Heart right ventricle (tissue), 16 donors: ENCODE results near the gene RFXAP. TPM values are rescaled to one million over a fixed set of nuclear protein-coding genes. Genes with fewer than 3 reads are reported as not detected.

Experiments
- ATAC-seq, 8 donors: fragments of 200-7000 bp; cut with Tn5 transposase; one replicate each; pipeline ENCODE4 v1.9.1; 2020; ENCODE audit warnings: mild to moderate bottlenecking in 8 of 8, moderate library complexity in 8 of 8, moderate number of reproducible peaks in 1 of 8
- DNase-seq, 2 donors: peaks; one replicate each; pipeline ENCODE4 v3.0.0-alpha.2; 2020
- H3K27ac ChIP-seq, 10 donors: fragments of 200-600 bp; sonication (generic) in 2 of 10; one replicate each; pipeline versions ENCODE4 v1.5.0 to v1.8.0; 2020 to 2022; ENCODE audit warnings: mild to moderate bottlenecking in 3 of 10
- H3K27me3 ChIP-seq, 7 donors: fragments of 200-600 bp; one replicate each; pipeline ENCODE4 v1.8.0; 2021 to 2022; ENCODE audit warnings: mild to moderate bottlenecking in 2 of 7
- H3K36me3 ChIP-seq, 9 donors: fragments of 200-600 bp; sonication (generic) in 1 of 9; one replicate each; pipeline versions ENCODE4 v1.5.0 to v1.8.0; 2020 to 2022; ENCODE audit warnings: mild to moderate bottlenecking in 2 of 9
- H3K4me1 ChIP-seq, 9 donors: fragments of 200-600 bp; sonication (generic) in 1 of 9; one replicate each; pipeline versions ENCODE4 v1.5.0 to v1.8.0; 2020 to 2022; ENCODE audit warnings: mild to moderate bottlenecking in 4 of 9
- H3K4me3 ChIP-seq, 10 donors: fragments of 200-600 bp; sonication (generic) in 2 of 10; one replicate each; pipeline versions ENCODE4 v1.5.0 to v1.8.0; 2020 to 2022; ENCODE audit warnings: mild to moderate bottlenecking in 7 of 10, moderate library complexity in 2 of 10
- H3K9me3 ChIP-seq, 11 donors: fragments of 200-600 bp in 10 of 11; sonication (generic) in 2 of 11; one replicate each; pipeline versions ENCODE4 v1.5.0 to v1.8.0; 2013 to 2022; ENCODE audit warnings: mild to moderate bottlenecking in 2 of 11, control low read depth in 1 of 11, moderate library complexity in 1 of 11
- WGBS, 2 donors: extraction: QIAGEN DNeasy Blood & Tissue Kit; methylation state at CpG; one replicate each; pipeline ENCODE4 v1.1.7; 2013; ENCODE audit warnings: inconsistent platforms in 1 of 2; 5-methylcytosine and 5-hydroxymethylcytosine counted together
- intact Hi-C, 10 donors: fragments of 100-400 bp; cut with DNase I; formaldehyde crosslinking; loops; one replicate each; pipeline versions ENCODE4 v1.11.1 to v1.14.2; 2022
- polyA plus RNA-seq, 2 donors: library from polyadenylated mRNA; stranded (reverse); fragments of 200-250 nt; gene quantifications; one replicate each; pipeline ENCODE4 v1.2.3, GENCODE V29; 2013
- total RNA-seq, 10 donors: library from RNA; stranded (reverse); fragmentation: NEBNext Ultra II Directional in 3 of 10; extraction: Animal tissue kit (Norgen Biotek cat#: 25700) in 3 of 10; gene quantifications; one replicate each; pipeline versions ENCODE4 v1.2.1 to v1.2.4, GENCODE V29; 2021 to 2023
- TF ChIP-seq, protein P1 (sequence below), 9 donors: fragments of 200-600 bp; sonication (generic) in 2 of 9; IDR thresholded peaks; one replicate each; pipeline versions ENCODE4 v1.5.0 to v1.8.0; 2021 to 2022; ENCODE audit warnings: antibody characterized with exemption in 9 of 9, mild to moderate bottlenecking in 5 of 9, moderate library complexity in 1 of 9
- donor health status: Arrhythmogenic right ventricular cardiomyopathy.
- donor health status: ischemic (EF 13 %, LVEDD 7.1; RV severe dilation, severe dysfunction).
- donor health status: healthy with polysubstance abuse.
- donor health status: DM: no; HTN: yes; CAD: no.
- donor health status: DM: no; HTN: no; CAD: no.
- donor health status: ischemic (EF 25% LVEDD 6.9; RV normal size, moderate dysfunction).
- donor health status: ischemic (EF 25% LVEDD 5.7; RV mildly dilated, moderate dysfunction).
- donor health status: healthy.
- donor health status: DM: yes; HTN: yes; CAD: no.
- donor health status: Ischemic cardiomyopathy.
- donor health status: ischemic (EF 35%, LVEDD 5.7; RV mildly dilated, moderate dysfunction).
- donor health status: nonischemic (EF 11% LVEDD 7.7; RV severe dilation, severe dysfunction).
- donor health status: DM: yes; HTN: yes; CAD: no.
- donor health status: PGD.
- donor health status: ischemic (EF 29% LVEDD 5.4; RV normal size, mild dysfunction).
- donor health status: nonischemic (EF 23%, LVEDD 6.1; RV moderate dilation, normal function).

Gene RFXAP
- total and polyA plus RNA-seq, 12 donors: 2.0 to 6.9 (median 3.7) TPM

DNA sequence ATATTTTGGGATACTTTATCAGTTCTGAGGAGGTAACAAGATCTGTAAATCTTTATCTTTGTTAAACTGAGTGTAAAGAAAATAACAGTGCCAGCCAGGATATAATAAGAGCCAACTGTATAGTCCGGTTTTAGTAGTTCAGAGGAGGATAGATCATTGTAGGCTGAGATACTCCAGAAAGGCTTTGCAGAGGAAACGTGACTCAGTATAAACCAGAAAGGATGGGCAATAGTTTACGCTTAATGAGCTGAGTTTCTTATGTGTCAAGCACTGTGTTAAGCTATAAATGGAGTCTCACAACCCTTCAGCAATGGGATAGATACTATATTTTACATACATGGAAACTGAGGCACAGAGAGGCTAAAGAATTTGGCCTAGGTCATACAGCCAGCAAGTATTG, 3.8 kb downstream of the RFXAP start:
- TF ChIP-seq, protein P1, sequence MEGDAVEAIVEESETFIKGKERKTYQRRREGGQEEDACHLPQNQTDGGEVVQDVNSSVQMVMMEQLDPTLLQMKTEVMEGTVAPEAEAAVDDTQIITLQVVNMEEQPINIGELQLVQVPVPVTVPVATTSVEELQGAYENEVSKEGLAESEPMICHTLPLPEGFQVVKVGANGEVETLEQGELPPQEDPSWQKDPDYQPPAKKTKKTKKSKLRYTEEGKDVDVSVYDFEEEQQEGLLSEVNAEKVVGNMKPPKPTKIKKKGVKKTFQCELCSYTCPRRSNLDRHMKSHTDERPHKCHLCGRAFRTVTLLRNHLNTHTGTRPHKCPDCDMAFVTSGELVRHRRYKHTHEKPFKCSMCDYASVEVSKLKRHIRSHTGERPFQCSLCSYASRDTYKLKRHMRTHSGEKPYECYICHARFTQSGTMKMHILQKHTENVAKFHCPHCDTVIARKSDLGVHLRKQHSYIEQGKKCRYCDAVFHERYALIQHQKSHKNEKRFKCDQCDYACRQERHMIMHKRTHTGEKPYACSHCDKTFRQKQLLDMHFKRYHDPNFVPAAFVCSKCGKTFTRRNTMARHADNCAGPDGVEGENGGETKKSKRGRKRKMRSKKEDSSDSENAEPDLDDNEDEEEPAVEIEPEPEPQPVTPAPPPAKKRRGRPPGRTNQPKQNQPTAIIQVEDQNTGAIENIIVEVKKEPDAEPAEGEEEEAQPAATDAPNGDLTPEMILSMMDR (IDR thresholded peaks at IDR 0.05): no peak
- peaks cover 0 to 40% (median 27%) of the 10 kb centered on the region in 9 donors for H3K4me1 ChIP-seq

DNA sequence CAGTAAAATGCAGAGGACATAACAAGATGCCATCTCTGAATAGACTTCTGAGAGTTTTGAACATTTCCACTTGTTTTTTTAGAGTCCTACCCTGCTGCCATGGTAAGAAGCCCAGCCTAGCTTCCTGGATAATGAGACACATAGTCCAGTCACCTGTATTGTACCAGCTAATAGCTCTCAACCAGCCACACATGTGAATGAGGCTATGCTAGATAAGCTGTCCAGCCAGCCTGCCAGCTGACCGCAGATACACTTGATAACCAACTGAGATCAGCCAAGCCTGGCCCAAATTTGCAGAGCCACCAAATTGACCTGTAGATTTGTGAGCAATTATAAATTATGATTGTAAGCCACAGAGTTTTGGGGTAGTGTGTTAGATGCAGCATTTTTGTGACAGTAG, 10.7 kb downstream of the RFXAP start:
- ATAC-seq (no peak), DNase-seq (no peak)
- Histone ChIP-seq H3K27me3 (no peaks in the 10 kb centered on the region), H3K9me3 (no peaks in the 10 kb centered on the region), H3K4me3 (no peak overlapping the region), H3K27ac (no peak overlapping the region), H3K4me1 (no peaks in the 10 kb centered on the region), H3K36me3 (peaks cover 0 to 61% (median 10%) of the 10 kb centered on the region in 9 donors)
- 29 to 78% methylated on average over 1 of the region's 1 CpG for WGBS, 2 donors
- intact Hi-C loops: no loop called here
- TF ChIP-seq, protein P1 (IDR thresholded peaks at IDR 0.05): no peak

More for the DNA sequence above, 3.8 kb downstream of the RFXAP start:
- Histone ChIP-seq H3K4me3 (no peak overlapping the region), H3K27ac (no peak overlapping the region), H3K27me3 (no peaks in the 10 kb centered on the region), H3K36me3 (peaks cover 0 to 34% (median 4%) of the 10 kb centered on the region in 9 donors), H3K9me3 (no peaks in the 10 kb centered on the region)
- intact Hi-C loops: no loop called here
- WGBS, 2 donors: 75 to 80% methylated on average over 3 of the region's 3 CpGs
- ATAC-seq (no peak), DNase-seq (no peak)

DNA sequence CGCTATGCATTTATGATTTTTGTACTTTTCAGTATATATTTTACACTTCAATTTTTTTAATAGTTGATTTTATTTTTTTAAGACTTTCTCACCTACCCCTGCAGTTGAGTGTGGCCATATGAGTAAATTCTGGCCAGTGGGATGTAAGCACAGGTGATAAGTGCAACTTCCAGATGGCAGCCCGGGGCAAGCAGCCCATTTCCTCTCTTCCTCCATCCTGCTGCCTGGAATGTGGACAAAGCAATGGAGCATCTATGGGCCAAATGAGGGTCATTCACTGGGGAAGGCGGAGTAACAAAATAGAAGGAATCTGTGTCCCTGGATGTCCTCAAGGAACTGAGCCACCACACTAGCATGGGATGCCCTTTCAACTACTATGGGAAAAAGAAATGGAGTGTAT, 12.3 kb downstream of the RFXAP start:
- Histone ChIP-seq H3K27ac (no peak overlapping the region), H3K4me1 (no peaks in the 10 kb centered on the region), H3K27me3 (no peaks in the 10 kb centered on the region), H3K36me3 (peaks cover 0 to 50% (median 10%) of the 10 kb centered on the region in 9 donors), H3K9me3 (no peaks in the 10 kb centered on the region), H3K4me3 (no peak overlapping the region)
- DNase-seq (no peak), ATAC-seq (no peak)
- TF ChIP-seq, protein P1 (IDR thresholded peaks at IDR 0.05): no peak
- 91 to 92% methylated on average over 3 of the region's 3 CpGs for WGBS, 2 donors
- intact Hi-C loops: no loop called here

DNA sequence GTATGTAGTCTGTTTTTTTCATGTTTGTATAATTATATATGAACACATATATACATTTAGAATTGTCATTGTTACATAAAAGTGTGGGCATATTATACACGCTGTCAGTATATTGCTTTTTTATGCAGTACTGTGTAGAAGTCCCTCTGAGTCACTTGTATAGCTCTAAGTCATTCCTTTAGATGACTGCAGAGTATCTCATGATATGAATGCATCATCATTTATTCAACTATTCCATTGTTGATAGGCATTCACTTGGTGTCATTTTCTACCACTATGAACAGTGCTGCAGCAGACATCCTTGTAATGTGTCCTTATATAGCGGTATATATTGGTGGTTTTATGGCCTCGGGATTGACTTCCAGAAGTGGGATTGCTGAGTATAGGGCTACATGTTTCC, 15.3 kb downstream of the RFXAP start:
- Histone ChIP-seq H3K27ac (no peak overlapping the region), H3K4me1 (peaks cover 0 to 19% (median 0%) of the 10 kb centered on the region in 9 donors), H3K4me3 (no peak overlapping the region), H3K36me3 (peaks cover 0 to 21% (median 1%) of the 10 kb centered on the region in 9 donors), H3K9me3 (no peaks in the 10 kb centered on the region), H3K27me3 (no peaks in the 10 kb centered on the region)
- DNase-seq (no peak), ATAC-seq (no peak)
- WGBS, 2 donors: 98% methylated on average over 3 of the region's 3 CpGs
- TF ChIP-seq, protein P1 (IDR thresholded peaks at IDR 0.05): no peak
- intact Hi-C loops: no loop called here
